ENCODE data around the gene TNPO3. TPM values are rescaled to one million over a fixed set of nuclear protein-coding genes. Genes with fewer than 3 reads are reported as not detected.
"Not testable (repeated sequence)": the region's sequence is repeated elsewhere in the genome, so short reads cannot be mapped to it uniquely, and the experiment has no call there.

TNPO3 gene
- total RNA-seq, 1 donor from 2014 or later, result 31.9 TPM

DNA sequence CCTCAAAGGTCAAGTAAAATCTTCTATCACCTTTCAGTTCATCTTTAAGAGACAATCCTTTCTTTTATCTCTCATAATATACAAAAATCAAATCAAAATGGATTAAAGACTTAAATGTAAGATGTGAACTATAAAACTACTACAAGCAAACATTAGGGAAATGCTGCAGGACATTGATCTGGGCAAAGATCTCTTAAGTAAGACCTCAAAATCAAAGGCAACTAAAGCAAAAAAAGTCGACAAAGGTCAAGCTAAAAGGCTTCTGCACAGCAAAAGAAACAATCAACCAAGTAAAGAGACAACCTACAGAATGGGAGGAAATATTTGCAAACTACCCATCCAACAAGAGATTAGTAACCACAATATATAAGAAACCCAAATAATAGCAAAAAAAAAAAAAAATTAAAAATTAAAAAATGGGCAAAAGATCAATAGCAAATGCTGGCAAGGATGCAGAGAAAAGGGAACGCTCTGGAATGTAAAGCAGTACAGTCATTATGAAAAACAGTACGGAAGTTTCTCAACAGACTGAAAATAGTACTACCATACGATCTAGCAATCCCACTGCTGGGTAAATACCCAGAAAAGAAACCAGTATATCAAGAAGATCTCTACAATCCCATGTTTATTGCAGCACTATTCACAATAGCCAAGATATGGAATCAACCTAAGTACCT is 41.7 kb downstream of the TNPO3 start:
- ATAC-seq, result no peak

DNA sequence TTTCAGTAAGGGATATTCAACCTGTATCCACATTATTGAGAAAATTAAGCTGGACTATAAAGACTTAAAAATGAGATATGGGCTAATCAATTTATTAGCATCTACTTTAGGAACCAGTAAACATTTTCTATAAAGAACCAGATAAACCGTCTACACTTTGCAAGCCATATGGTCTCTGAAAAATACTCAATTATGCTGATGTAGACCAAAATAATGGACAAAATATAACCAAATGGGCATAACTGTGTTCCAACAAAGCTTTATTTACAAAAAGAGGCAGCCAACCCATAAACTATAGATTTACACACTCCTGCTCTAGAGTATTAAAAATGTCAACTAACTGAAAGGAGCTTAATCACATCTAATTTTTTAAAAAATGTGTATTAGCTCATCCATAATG is 42.3 kb downstream of the TNPO3 start:
- ATAC-seq, result no peak

- ATAC-seq, result no peak
Measured at GRCh38 chr7:129010075-129010474, 44.8 kb downstream of the TNPO3 start.

GRCh38 chr7:129009437-129009836 is 45.5 kb downstream of the TNPO3 start:
- ATAC-seq, result no peak

DNA sequence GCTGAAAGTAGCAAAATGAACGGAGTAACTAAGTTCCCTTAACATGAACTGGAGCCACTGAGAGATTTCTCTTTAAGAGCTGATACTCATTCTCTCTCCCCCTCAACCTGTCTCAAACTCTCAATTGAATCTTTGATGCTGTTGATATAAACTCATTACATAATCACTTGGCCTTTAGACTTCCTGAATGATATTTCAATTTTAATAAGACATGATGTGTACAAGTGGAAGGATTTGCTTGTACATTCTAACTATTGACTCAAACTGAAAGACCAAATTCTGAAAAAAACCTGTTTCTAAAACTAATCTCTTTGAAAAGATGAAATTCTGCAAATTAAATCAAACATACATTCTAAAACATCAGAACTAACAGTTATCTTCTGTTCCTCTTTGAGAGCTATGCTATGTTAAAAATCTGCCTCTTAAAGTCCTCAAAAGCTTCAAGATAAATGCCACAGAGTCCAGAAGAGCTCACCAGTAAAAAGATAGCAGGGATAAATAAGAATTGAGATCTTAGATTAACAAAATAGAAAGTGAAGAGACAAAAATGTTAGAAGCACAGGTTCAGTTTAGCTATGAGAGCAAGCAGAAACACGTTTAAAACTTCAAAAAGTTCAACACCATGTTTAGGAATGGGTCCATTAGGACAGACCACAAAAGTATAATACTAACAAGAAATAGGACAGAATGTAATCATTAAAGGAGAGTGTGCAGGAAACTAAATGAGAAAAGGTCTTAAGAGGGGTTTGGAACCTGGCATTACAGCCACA is 46.1 kb downstream of the TNPO3 start:
- no peak for ATAC-seq

GRCh38 chr7:129007572-129007971 is 47.3 kb downstream of the TNPO3 start:
- ATAC-seq, result no peak

GRCh38 chr7:129006636-129007414 is 48.1 kb downstream of the TNPO3 start:
- no peak for ATAC-seq

DNA sequence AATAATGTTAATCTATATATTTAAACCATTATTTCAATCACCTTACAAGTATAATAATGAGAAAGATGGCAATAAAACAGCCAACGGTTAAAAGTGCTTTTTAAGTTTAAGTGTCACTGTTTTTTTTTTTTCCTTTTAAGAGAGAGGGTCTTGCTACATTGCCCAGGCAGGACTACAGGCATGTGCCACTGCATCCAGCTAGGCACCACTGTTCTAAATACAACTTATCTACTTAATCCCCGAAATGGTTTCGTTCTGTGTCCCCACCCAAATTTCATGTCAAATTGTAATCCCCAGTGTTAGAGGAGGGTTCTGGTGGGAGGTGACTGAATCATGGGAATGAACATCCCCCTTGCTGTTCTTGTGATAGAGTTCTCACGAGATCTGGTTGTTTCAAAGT is 49.7 kb downstream of the TNPO3 start:
- ATAC-seq, result no peak

DNA sequence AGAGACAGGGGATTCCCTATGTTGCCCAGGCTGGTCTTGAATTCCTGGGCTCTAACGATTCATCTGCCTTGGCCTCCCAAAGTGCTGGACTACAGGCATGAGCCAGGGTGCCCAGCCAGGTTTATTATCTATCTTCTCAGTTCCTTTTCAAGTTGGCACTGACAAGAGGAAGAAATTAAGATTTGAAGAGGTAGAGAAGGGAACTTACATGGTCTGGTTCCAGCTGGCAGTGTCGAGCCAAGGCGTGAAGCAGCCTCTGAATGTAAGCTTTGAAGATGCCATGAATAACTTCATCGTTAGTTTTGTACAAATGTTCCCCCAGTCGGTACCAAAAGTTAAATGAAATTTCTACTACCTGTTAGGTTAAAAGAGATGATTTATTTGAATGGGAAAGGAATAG is 57.7 kb downstream of the TNPO3 start:
- no peak for ATAC-seq

DNA sequence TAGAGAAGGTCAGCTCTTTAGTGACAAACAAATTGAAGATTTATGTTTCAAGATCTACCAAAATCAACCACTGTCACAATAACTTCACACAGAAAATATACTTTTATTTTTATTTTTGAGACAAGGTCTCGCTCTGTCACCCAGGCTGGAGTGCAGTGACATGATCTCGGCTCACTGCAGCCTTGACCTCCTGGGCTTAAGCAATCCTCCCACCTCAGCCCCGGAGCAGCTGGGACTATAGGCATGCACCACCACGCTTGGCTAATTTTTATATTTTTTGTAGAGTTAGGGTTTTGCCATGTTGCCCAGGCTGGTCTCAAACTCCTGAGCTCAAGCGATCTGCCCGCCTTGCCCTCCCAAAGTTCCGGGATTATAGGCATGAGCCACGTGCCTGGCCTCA is 60.4 kb downstream of the TNPO3 start:
- ATAC-seq, result not testable (repeated sequence)

DNA sequence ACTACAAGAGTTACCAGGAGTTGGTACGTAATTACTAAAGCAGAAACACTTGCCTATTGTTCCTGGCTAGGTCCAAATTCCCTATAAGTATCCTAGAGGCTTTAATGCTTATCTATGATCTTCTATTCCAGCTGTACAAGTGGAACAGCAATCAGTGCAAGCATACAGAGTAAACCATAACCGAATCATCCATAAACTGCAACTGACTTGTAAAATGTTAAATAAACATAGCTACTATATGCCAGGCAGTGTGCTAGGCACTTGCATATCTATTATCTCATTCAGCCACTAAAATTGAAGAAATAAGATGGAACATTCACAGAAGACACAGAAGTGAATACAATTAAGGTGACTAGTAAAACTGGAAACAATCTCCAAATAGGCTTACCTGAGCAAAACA is 61.5 kb downstream of the TNPO3 start:
- ATAC-seq, result no peak

DNA sequence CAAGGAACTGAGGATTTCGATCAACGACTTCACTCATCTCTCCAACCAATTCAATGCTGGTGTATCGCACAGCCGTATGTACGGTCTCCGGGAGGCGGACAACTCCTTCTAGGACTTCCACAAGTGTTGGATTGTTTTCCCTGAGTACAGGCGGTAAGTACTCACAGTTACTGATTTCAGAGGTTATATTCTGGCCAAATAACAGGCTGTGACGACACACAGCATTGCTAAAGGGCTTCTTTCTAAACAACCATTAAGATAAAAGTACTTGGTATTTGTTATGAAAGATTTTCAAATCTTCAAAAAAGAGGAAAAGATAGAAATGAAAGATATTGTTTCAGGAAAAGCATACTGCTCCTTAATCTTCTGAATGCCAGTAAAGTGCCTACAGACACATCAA is 65.0 kb downstream of the TNPO3 start:
- no peak for ATAC-seq

GRCh38 chr7:128988372-128988771 is 66.5 kb downstream of the TNPO3 start:
- no peak for ATAC-seq

GRCh38 chr7:128986609-128987008 is 68.3 kb downstream of the TNPO3 start:
- no peak for ATAC-seq

DNA sequence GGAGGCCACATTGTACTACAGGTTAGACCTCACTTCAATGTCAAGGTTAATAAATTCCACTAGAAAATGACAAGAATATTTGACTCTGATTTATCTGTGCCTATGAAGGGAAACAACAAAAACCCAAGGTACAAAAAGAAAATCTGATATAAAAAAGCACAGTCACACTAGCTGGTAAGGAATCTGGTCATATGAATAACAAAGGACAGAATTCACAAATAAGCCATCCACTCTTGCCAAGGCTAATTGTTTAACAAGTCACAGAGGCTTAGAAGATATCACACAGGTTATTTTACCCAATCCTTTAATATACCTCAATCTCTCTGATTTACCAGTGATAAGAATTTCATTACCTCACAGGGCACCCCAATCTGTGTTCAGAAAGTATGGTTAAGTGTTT is 69.3 kb downstream of the TNPO3 start:
- ATAC-seq, result no peak

- no peak for ATAC-seq
Measured at GRCh38 chr7:128982105-128982504, 72.8 kb downstream of the TNPO3 start.

DNA sequence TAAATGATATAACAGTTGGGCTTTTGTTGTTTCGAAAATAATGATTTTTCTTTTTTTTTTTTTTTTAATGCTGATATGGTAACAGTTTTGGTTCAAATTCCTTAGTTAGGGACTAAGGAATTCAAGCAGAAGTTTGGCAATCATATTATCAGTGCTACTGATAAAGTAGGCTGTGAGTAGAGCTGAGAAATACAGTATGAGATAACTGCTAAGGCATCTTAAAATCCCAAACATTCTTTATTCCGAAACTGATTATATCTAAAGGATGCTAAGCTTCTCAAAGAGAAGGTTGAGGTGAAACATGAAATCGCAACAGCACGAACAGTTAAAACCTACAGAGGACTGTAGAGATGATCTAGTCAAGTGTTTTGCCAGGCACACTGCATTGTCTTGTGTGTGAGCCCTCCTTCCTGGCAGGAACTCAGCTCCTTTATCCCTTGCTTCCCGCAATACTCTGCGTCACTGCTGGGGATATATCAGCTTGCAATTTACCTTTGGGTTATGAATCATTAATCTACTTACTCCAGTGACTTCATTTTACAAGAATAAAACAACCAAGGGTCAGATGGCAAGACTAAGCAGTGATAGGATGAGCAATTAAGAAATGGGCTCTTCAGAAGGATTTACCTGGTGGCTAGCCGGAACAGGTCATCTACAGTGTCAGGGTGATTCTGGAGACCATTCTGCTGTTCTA is 80.5 kb downstream of the TNPO3 start:
- peak; percentile 94 for ATAC-seq

DNA sequence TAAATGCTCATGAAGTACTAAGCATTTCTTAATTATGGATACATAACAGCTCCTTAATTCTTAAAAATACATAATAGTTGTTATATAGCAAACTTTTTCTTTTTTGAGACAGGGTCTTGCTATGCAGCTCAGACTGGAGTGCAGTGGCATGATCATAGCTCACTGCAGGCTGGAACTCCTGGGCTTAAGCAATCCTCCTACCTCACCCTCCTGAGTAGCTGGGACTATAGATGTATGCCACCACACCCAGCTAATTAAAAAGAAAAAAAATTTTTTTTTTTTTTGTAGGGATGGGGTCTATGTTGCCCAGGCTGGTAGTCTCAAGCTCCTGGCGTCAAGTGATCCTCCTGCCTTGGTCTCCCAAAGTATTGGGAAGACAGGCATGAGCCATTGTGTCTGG is 86.3 kb downstream of the TNPO3 start:
- no peak for ATAC-seq

DNA sequence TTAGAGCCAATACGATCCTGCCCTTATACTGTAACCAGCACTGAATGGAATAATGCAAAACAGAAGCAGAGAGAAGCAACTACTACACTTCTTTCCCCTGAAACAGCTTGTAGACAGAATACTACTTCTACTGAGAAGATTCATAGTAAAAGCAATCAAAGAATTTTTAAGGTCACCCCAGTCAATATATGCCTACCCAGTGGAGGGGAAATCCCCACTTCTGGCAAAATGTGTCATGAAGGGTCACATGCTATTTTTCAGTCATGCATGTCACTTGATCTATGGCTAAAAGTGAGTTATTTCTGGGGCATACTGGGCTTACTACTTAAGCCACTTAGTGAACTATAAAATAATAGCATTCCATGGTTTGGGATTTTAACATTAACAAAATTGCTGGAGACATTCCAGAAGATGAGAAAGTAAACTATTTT is 91.6 kb downstream of the TNPO3 start:
- peak; percentile 14 for ATAC-seq

GRCh38 chr7:128962899-128963298 is 92.0 kb downstream of the TNPO3 start:
- peak; percentile 14 for ATAC-seq

DNA sequence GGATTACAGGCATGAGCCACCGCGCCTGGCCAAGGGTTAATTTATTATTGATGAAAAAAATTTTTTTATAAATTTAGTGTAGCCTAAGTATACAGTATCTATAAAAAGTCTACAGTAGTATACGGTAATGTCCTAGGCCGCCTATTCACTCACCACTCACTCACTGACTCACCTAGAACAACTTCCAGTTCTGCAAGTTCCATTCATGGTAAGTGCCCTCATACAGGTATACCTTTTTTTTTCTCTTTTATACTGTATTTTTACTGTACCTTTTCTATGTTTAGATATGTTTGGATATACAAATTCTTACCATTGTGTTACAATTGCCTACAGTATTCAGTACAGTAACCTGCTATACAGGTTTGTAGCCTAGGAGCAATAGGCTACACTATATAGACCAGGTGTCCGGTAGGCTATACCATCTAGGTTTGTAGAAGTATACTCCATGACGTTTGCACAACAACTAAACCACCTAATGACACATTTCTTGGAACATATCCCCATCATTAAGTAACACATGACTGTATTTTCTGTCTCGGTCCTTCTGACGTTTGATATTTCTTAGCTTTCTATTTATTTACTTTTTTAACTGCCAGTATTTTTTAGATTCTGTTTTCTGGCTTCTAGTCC is 93.8 kb downstream of the TNPO3 start:
- ATAC-seq, result peak; percentile 79

- ATAC-seq, result no peak
Measured at GRCh38 chr7:128959296-128959695, 95.6 kb downstream of the TNPO3 start.

Data from esophagus mucosa (tissue), 1 donor.